Measurements from ENCODE around the gene ARHGAP6.
"Not testable (repeated sequence)": the region's sequence is repeated elsewhere in the genome, so short reads cannot be mapped to it uniquely, and the experiment has no call there.

The ARHGAP6 gene

DNA sequence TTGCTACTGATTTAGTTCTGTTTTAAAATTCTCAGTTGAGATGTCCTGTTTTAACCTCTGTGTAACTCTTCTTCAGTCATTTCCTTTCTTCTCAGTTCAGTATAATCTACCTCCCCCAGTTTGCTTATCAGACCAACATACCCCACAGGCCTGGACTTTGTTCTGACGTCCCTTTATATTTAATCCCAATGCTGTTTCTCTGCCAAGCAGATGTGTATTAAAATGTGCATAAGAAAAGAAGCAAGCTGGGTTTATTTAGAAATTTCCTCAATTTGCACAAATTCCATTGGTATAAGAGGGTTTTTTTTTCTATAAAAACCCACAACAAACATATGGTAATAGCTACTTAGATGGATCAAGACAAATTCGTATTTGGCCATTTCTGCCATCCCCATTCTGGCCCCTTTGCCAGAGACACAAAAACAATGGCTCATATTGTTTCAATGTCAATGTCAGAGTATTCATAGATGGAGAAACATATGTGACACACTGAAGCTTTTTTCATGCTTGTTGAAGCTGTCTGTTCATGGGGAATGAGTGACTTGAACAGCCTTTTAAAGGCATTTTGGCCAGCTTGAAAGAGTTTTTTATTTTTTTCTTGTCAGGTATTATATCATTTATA, 530.0 kb downstream of the ARHGAP6 start:
- no peak overlapping the region for H3K4me3 ChIP-seq (ENCODE audit: low read depth, low read length)
- TF ChIP-seq, protein P1, sequence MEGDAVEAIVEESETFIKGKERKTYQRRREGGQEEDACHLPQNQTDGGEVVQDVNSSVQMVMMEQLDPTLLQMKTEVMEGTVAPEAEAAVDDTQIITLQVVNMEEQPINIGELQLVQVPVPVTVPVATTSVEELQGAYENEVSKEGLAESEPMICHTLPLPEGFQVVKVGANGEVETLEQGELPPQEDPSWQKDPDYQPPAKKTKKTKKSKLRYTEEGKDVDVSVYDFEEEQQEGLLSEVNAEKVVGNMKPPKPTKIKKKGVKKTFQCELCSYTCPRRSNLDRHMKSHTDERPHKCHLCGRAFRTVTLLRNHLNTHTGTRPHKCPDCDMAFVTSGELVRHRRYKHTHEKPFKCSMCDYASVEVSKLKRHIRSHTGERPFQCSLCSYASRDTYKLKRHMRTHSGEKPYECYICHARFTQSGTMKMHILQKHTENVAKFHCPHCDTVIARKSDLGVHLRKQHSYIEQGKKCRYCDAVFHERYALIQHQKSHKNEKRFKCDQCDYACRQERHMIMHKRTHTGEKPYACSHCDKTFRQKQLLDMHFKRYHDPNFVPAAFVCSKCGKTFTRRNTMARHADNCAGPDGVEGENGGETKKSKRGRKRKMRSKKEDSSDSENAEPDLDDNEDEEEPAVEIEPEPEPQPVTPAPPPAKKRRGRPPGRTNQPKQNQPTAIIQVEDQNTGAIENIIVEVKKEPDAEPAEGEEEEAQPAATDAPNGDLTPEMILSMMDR (conservative IDR thresholded peaks at IDR 0.05; ENCODE audit: low read depth, low read length), result no peak
- DNase-seq (ENCODE audit: low read depth), result no peak

DNA sequence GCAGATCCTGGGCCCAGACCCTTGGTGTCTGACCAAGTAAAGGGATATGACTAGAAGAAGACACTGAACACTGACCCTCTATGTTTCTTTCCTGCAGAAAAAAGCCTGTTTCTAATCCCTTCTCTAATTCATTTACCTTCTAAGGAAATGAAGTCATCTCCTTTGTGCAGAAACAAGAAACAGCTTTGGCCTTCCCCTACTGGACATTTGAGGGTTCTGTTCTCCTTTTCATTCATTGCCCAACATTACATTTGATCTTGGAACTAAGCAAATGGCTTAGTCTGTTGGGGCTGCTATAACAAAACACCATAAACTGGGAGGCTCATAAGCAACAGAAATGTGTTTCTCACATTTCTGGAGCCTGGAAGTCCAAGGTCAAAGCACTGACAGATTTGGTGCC, 534.6 kb downstream of the ARHGAP6 start:
- no peak overlapping the region for H3K4me3 ChIP-seq (ENCODE audit: low read depth, low read length)
- DNase-seq (ENCODE audit: low read depth), result no peak
- TF ChIP-seq, protein P1 (conservative IDR thresholded peaks at IDR 0.05; ENCODE audit: low read depth, low read length), result no peak

DNA sequence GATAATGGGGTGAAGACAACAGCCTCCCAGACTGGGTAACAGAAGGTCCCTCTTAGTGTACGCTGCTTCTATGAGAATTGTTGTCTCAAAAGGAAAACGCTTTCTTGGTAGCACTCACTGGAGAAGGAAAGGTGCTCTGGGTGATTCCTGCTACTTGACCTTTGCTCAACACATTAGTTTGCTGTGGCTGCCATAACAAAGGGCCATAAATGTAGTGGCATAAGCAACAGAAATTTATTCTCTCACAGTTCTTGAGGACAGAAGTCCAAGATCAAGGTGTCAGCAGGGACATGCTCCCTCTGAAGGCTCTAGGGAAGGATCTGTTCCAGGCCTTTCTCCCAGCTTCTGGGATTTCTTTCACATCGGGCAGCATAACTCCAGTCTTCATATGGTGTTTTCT, 535.6 kb downstream of the ARHGAP6 start:
- H3K4me3 ChIP-seq (ENCODE audit: low read depth, low read length), result no peak overlapping the region
- DNase-seq (ENCODE audit: low read depth), result no peak
- TF ChIP-seq, protein P1 (conservative IDR thresholded peaks at IDR 0.05; ENCODE audit: low read depth, low read length), result no peak

DNA sequence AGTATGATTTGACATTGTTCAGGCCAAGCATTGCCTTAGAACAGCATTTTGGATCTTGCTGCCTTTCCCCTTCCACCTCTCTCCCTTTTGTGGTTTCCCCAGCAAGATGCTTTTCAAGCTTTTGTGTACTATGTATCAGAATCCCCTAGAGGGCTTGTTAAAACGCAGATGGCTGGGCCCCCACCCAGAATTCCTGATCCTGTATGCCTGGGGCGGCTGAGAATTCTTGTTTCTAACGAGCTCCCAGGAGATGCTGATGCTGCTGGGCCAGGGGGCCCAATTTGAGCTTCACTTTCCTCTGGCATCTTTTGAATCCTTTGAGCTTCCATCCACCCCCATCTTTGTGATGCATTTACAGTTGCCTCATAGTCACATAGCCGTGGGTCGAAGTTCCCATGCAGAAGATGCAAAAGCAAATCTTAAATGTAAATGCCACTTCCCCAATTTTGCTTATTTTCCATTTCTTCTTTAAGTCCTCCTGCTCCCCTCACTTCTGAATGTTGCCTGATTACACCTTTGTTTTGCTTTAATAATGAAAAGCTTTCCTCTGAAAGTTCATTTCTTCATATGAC, 536.1 kb downstream of the ARHGAP6 start:
- DNase-seq (ENCODE audit: low read depth), result no peak
- TF ChIP-seq, protein P1 (conservative IDR thresholded peaks at IDR 0.05; ENCODE audit: low read depth, low read length), result no peak
- no peak overlapping the region for H3K4me3 ChIP-seq (ENCODE audit: low read depth, low read length)

DNA sequence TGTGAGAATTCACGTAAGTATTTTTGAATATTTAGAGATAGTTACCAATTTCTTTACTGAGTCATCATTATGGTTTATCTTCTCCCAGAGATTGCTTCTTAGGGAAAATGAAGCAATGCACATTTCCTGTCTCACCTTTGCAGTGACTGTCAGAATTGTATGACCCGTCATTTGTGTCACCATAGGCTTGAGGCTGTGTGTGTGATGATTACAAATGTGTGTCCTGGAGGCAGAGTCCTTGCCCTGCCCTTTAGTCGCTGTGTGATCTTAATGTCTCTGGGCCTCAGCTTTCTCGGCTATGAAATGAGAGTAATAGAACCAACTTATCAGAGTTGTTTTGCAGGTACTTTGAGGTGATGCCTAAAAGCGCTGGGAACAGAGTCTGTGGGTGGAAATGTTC, 540.7 kb downstream of the ARHGAP6 start:
- TF ChIP-seq, protein P1 (conservative IDR thresholded peaks at IDR 0.05; ENCODE audit: low read depth, low read length), result no peak
- no peak overlapping the region for H3K4me3 ChIP-seq (ENCODE audit: low read depth, low read length)
- no peak for DNase-seq (ENCODE audit: low read depth)

DNA sequence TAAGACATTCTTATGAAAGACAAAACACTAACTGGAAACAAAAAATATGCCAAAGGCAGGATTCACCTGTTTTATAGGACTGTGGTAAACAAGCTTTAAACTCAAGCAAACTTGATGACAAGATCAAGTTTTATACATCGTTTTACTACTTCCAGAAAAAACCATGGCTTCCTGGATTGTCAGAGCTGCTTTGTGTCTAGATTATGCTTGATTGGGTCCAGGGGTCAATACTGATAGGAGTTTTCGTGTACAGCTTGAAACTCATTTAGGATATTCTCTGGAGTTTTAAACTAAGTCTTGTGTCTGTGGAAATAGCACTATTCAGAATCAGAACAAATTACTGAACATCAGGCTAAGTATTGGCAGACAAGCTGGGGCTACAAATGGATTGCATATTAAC, 541.6 kb downstream of the ARHGAP6 start:
- no peak for DNase-seq (ENCODE audit: low read depth)
- H3K4me3 ChIP-seq (ENCODE audit: low read depth, low read length), result no peak overlapping the region

DNA sequence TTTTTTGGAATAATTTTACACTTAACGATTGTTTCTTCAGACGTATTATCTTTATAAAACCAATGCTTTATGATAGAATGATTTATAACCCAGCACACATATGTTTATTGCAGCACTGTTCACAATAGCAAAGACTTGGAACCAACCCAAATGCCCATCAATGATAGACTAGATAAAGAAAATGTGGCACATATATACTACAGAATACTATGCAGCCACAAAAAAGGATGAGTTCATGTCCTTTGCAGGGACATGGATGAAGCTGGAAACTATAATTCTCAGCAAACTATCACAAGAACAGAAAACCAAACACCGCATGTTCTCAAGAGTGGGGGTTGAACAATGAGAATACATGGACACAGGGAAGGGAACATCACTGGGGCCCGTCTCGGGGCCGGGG, 542.6 kb downstream of the ARHGAP6 start:
- not testable (repeated sequence) for DNase-seq (ENCODE audit: low read depth); H3K4me3 ChIP-seq (ENCODE audit: low read depth, low read length)

More for the DNA sequence above, 541.6 kb downstream of the ARHGAP6 start:
- TF ChIP-seq, protein P1 (conservative IDR thresholded peaks at IDR 0.05; ENCODE audit: low read depth, low read length), result no peak

Measured in choroid plexus epithelial cell (primary cell).